HAP-1 (cell line): Measurements from ENCODE around the gene LCA5L.
"Not testable (repeated sequence)": the region's sequence is repeated elsewhere in the genome, so short reads cannot be mapped to it uniquely, and the experiment has no call there.

Source experiments
- DNase-seq, 2 experiments: peaks; one replicate each; pipeline ENCODE4 v3.0.0-alpha.2; 2016 to 2020; ENCODE audit warnings: low spot score in 2 of 2
- H3K27me3 ChIP-seq: fragments of 250-450 bp; sonication (Bioruptor Pico); 2 replicates; pipeline ENCODE4 v1.5.1; 2020; ENCODE audit warnings: low read depth, mild to moderate bottlenecking, moderate library complexity
- H3K36me3 ChIP-seq: fragments of 250-450 bp; sonication (Bioruptor Pico); replicated peaks from 2 replicates; pipeline ENCODE4 v1.5.1; 2020; ENCODE audit warnings: mild to moderate bottlenecking
- H3K4me1 ChIP-seq: fragments of 250-450 bp; sonication (Bioruptor Pico); 2 replicates; pipeline ENCODE4 v1.5.1; 2020; ENCODE audit warnings: mild to moderate bottlenecking
- H3K4me3 ChIP-seq: fragments of 250-450 bp; sonication (Bioruptor Pico); 2 replicates; pipeline ENCODE4 v1.5.1; 2020; ENCODE audit warnings: mild to moderate bottlenecking, moderate library complexity
- H3K9me3 ChIP-seq: fragments of 250-450 bp; sonication (Bioruptor Pico); 2 replicates; pipeline ENCODE4 v1.5.1; 2020; ENCODE audit warnings: mild to moderate bottlenecking, moderate library complexity
- in situ Hi-C: fragments of 300-500 bp; cut with MboI; formaldehyde crosslinking; loops from 3 replicates; pipeline ENCODE4 v1.14.3; 2020; ENCODE audit warnings: low sequenced_read_pairs, inconsistent platforms, mixed read lengths

LCA5L gene

GRCh38 chr21:39377444-39378050 is 68.0 kb downstream of the LCA5L start:
- no peaks in the 10 kb centered on the region for H3K27me3 ChIP-seq
- no peaks in the 10 kb centered on the region for H3K9me3 ChIP-seq
- no peak for DNase-seq
- in situ Hi-C loops: loop anchor here (25.0 kb wide), 1 partner anchor 565 kb away; the partner anchor contains the start of gene ETS2
- peaks cover 6% of the 10 kb centered on the region for H3K4me1 ChIP-seq
- H3K4me3 ChIP-seq: no peak overlapping the region
- H3K36me3 ChIP-seq: no peaks in the 10 kb centered on the region

DNA sequence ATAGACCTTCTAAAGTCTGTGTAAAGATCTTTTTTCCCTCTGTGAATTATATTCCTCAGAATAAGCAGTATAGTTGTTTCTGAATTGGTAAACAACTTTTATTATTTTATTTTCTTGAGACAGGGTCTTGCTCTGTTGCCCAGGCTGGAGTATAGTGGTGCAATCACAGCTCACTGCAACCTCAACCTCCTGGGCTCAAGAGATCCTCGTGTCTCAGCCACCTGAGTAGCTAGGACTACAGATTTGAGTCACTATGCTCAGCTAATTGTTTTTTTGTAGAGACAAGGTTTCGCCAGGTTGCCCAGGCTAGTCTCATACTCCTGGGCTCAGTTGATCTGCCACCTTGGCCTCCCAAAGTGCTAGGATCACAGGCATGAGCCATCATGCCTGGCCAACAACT is 70.1 kb downstream of the LCA5L start:
- H3K36me3 ChIP-seq: no peaks in the 10 kb centered on the region
- no peaks in the 10 kb centered on the region for H3K9me3 ChIP-seq
- DNase-seq: no peak
- in situ Hi-C loops: loop anchor here (25.0 kb wide), 1 partner anchor 563 kb away; the partner anchor contains the start of gene ETS2
- peaks cover 6% of the 10 kb centered on the region for H3K4me1 ChIP-seq
- H3K27me3 ChIP-seq: peaks cover 2% of the 10 kb centered on the region; the same call in 1 of the 2 replicates
- H3K4me3 ChIP-seq: no peak overlapping the region

DNA sequence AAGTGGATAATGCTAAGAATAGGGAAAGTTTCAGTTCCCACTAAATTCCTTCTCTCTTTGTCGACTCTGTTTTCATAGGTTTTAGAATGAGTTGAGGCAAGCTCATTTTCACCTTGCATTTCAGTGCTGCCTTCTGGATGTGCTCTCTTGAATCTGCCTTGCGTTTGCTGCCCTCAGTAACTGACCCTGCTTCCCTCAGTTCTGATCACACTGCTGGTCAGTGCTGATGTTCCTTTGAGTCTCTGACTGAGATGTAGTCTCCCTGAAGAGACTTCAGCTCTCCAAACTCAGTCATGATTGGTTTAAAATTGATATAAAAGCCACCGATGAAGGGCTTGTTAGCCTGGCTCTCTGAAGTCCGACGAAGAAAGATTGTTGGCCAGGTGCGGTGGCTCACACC is 71.5 kb downstream of the LCA5L start:
- Histone ChIP-seq H3K4me3 (no peak overlapping the region), H3K27me3 (peaks cover 2% of the 10 kb centered on the region; the same call in 1 of the 2 replicates), H3K36me3 (no peaks in the 10 kb centered on the region), H3K4me1 (peaks cover 3% of the 10 kb centered on the region; the same call in 1 of the 2 replicates), H3K9me3 (no peaks in the 10 kb centered on the region)
- no peak for DNase-seq
- in situ Hi-C loops: no loop called here

- H3K4me3 ChIP-seq: no peak overlapping the region
- no peaks in the 10 kb centered on the region for H3K36me3 ChIP-seq
- peaks cover 3% of the 10 kb centered on the region; the same call in 1 of the 2 replicates for H3K4me1 ChIP-seq
- peak in 1 of 2 experiments; percentile 29 for DNase-seq
- no peaks in the 10 kb centered on the region for H3K9me3 ChIP-seq
- peaks cover 2% of the 10 kb centered on the region; the same call in 1 of the 2 replicates for H3K27me3 ChIP-seq
- in situ Hi-C loops: no loop called here
These were observed 71.9 kb downstream of the LCA5L start for GRCh38 chr21:39373634-39374033.

DNA sequence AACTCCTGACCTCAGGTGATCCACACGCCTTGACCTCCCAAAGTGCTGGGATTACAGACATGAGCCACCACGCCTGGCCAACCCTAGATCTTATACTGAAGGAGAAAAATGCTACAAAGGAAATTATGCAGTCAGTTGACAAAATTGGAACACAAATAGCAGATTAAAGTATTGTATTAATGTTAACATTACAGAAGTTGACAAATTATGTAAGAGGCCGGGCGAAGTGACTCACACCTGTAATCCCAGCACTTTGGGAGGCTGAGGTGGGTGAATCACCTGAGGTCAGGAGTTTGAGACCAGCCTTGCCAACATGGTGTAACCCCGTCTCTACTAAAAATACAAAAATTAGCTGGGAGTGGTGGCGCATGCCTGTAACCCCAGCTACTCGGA is 75.7 kb downstream of the LCA5L start:
- H3K9me3 ChIP-seq, H3K4me3 ChIP-seq, H3K36me3 ChIP-seq, in situ Hi-C loops, DNase-seq, H3K27me3 ChIP-seq, H3K4me1 ChIP-seq: not testable (repeated sequence)

- no peak for DNase-seq
- H3K9me3 ChIP-seq: no peaks in the 10 kb centered on the region
- H3K27me3 ChIP-seq: peaks cover 2% of the 10 kb centered on the region; the same call in 1 of the 2 replicates
- no peaks in the 10 kb centered on the region for H3K4me1 ChIP-seq
- in situ Hi-C loops: no loop called here
- no peaks in the 10 kb centered on the region for H3K36me3 ChIP-seq
- H3K4me3 ChIP-seq: no peak overlapping the region
These were observed 77.8 kb downstream of the LCA5L start for GRCh38 chr21:39367783-39368182.

GRCh38 chr21:39366563-39366962 is 79.0 kb downstream of the LCA5L start:
- Histone ChIP-seq H3K27me3 (peaks cover 2% of the 10 kb centered on the region; the same call in 1 of the 2 replicates), H3K9me3 (no peaks in the 10 kb centered on the region), H3K4me3 (no peak overlapping the region), H3K4me1 (no peaks in the 10 kb centered on the region), H3K36me3 (no peaks in the 10 kb centered on the region)
- DNase-seq: no peak
- in situ Hi-C loops: no loop called here

GRCh38 chr21:39364949-39365348 is 80.6 kb downstream of the LCA5L start:
- H3K36me3 ChIP-seq: no peaks in the 10 kb centered on the region
- H3K4me1 ChIP-seq: no peaks in the 10 kb centered on the region
- in situ Hi-C loops: no loop called here
- no peaks in the 10 kb centered on the region for H3K9me3 ChIP-seq
- no peak for DNase-seq
- no peaks in the 10 kb centered on the region for H3K27me3 ChIP-seq
- no peak overlapping the region for H3K4me3 ChIP-seq

DNA sequence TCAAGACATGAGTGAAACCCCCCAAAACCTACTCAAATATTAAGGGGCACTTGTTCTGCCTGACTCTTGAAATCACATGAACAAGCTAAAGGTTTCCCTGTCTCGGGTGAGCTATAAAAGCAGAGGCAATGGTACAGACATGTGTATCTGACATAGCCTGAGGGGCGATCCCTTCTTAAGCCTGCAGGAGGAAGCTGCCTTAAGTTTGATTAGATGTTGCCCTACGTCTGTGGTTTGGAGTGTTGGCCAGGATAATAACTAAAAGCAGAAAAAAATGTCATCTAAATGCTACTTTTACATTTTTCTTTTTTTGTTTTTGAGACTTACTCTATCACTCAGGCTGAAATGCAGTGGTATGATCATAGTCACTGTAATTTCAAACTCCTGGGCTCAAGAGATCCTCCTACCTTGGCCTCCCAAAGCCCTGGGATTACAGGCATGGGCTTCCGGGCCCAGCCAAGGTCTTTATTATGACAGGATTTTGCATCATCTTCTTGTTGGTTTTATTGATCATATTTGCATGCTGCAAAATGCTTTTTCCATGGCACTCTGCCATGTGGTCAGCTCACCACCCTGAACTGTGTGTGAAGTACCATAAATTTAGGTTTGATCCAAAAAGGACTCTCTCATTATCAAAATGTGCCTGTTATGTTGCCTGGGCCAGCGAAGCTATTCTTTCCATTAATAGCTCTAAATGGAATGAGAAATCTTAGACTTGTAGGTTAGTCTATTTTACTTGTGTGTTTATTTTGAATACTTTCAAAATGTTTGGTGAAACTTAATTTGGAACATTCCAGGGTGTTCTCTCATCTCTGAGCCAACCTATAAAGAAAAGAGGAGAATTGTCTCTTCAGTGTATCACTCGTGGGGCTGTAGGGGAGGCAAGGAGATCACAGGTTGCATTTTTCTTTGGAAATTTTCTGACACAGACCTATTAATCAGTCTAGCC is 81.7 kb downstream of the LCA5L start:
- Histone ChIP-seq H3K4me1 (no peaks in the 10 kb centered on the region), H3K4me3 (no peak overlapping the region), H3K27me3 (no peaks in the 10 kb centered on the region), H3K36me3 (no peaks in the 10 kb centered on the region), H3K9me3 (no peaks in the 10 kb centered on the region)
- DNase-seq: no peak
- in situ Hi-C loops: no loop called here

- DNase-seq: no peak
- in situ Hi-C loops: no loop called here
- no peak overlapping the region for H3K4me3 ChIP-seq
These were observed 82.8 kb downstream of the LCA5L start for GRCh38 chr21:39362733-39363132.

GRCh38 chr21:39359382-39359781 is 86.2 kb downstream of the LCA5L start:
- DNase-seq: no peak
- no peaks in the 10 kb centered on the region for H3K9me3 ChIP-seq
- no peaks in the 10 kb centered on the region for H3K4me1 ChIP-seq
- H3K36me3 ChIP-seq: no peaks in the 10 kb centered on the region
- H3K27me3 ChIP-seq: no peaks in the 10 kb centered on the region
- in situ Hi-C loops: no loop called here
- H3K4me3 ChIP-seq: no peak overlapping the region

More at GRCh38 chr21:39362733-39363132, 82.8 kb downstream of the LCA5L start:
- Histone ChIP-seq H3K27me3 (no peaks in the 10 kb centered on the region), H3K36me3 (no peaks in the 10 kb centered on the region), H3K4me1 (no peaks in the 10 kb centered on the region), H3K9me3 (no peaks in the 10 kb centered on the region)
